ENCODE data around the gene PRR29. TPM values are rescaled to one million over a fixed set of nuclear protein-coding genes. Genes with fewer than 3 reads are reported as not detected.

PRR29 gene
- total RNA-seq, 1 experiment from 2014 or later: not detected

DNA sequence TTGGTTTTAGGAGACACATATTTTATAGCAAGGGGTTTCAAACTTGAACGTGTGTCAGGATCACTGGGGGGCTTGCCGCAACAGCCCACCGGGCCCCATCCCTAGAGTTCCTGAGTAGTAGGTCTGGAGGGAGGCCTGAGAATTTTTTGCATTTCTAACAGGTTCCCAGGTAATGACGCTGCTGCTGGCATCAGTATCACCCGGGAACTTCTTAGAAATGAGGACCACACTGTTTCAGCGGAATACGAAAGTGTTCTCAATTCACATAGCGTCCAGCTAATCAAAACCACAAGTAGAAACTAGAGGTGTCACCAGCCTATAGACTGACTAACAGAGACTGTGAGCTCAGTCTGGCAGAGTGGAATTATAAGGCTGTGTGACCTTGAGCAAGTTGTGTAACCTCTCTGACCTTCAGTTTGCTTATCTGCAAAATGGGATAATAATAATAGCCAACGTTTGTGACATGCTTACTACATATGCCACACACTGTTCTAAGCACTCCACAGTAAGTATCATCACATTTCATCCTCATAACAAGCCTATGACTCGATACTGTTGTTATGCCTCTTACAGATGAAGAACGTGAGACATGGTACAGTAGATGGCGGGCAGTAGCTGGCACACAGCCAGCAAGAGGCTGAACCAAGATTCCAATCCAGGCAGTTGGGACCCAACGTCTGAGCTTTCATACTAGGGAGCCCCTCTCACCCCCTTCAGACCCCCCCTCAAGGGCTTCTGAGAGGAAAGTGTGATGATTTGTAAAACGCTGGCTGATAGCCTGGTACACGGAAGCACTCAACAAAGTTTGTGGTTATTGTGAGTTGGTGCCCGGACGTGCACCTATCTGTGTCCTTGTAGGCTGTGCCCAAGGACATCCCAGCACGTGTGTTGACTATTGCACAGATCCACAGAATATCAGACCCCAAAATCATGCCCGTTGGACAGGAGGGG is 26.9 kb downstream of the PRR29 start:
- intact Hi-C loops (cut with micrococcal nuclease; ENCODE audit: unreplicated experiment): loop anchor here (5.0 kb wide), 1 partner anchor 108 kb away; the partner anchor contains the start of gene GH1
- no peak for TF ChIP-seq EZH2 (IDR thresholded peaks at IDR 0.05; ENCODE audit: borderline replicate concordance, low read depth, low read length, poor library complexity, severe bottlenecking)
- TF ChIP-seq, protein P1, sequence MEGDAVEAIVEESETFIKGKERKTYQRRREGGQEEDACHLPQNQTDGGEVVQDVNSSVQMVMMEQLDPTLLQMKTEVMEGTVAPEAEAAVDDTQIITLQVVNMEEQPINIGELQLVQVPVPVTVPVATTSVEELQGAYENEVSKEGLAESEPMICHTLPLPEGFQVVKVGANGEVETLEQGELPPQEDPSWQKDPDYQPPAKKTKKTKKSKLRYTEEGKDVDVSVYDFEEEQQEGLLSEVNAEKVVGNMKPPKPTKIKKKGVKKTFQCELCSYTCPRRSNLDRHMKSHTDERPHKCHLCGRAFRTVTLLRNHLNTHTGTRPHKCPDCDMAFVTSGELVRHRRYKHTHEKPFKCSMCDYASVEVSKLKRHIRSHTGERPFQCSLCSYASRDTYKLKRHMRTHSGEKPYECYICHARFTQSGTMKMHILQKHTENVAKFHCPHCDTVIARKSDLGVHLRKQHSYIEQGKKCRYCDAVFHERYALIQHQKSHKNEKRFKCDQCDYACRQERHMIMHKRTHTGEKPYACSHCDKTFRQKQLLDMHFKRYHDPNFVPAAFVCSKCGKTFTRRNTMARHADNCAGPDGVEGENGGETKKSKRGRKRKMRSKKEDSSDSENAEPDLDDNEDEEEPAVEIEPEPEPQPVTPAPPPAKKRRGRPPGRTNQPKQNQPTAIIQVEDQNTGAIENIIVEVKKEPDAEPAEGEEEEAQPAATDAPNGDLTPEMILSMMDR (conservative IDR thresholded peaks at IDR 0.05; ENCODE audit: low read depth, low read length): no peak
- ChIA-PET CTCF (interaction anchor here (0.8 to 1.7 kb wide), 5 partner anchors 8 to 113 kb away, joined by 3 to 13 read pairs (median 5); no protein-coding TSS in a partner anchor), POLR2A (ENCODE audit: low non-redundant PET) (no interaction called here)
- no peaks in the 10 kb centered on the region for H3K9me3 ChIP-seq (ENCODE audit: low read depth, low read length, poor library complexity, severe bottlenecking)
- no peaks in the 10 kb centered on the region for H3K36me3 ChIP-seq (ENCODE audit: insufficient read depth, low read length, poor library complexity, severe bottlenecking)
- no TSS peak for BruUV-seq (replicated peaks)
- no peak overlapping the region for H3K27ac ChIP-seq (ENCODE audit: low read depth, low read length, poor library complexity, severe bottlenecking)
- H3K4me3 ChIP-seq (ENCODE audit: low read depth, low read length, poor library complexity, severe bottlenecking): no peak overlapping the region
- DNase-seq (ENCODE audit: low spot score): no peak
- no peaks in the 10 kb centered on the region for H3K27me3 ChIP-seq (replicated peaks; ENCODE audit: insufficient read depth, low read depth, low read length, poor library complexity)
- no peaks in the 10 kb centered on the region for H3K4me1 ChIP-seq (ENCODE audit: insufficient read depth, low read length, poor library complexity, severe bottlenecking)

DNA sequence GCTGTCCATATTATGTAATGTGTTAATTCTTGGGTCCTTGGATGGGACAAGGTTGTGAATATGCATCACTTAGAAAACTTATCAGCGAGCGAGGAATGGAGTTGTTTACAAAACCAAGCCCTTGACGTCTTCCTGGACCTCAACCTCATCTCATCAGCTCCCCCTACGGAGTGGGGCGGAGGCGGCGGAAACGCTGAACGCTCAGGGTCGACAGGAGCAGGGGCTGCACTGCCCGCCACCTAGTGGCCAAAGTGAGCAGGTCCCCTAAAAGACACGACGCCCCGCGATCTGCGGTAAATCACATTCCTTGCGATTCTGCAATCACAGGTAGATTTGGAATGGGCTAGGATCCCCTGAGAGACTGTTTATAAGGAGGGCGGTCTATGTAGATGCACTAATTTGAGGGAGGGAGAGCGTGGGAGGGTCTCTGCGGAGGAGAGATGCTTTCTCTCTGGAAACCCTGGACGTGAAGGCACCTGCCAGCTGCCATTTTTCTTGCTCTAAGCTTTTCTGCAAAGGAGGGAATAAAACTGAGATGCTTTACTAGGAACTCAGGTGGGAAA is 27.7 kb downstream of the PRR29 start:
- peak; percentile 87 for DNase-seq (ENCODE audit: low spot score)
- peak overlapping the region; percentile 13 for H3K4me3 ChIP-seq (ENCODE audit: low read depth, low read length, poor library complexity, severe bottlenecking)
- CTCF ChIA-PET: interaction anchor here (0.8 to 1.7 kb wide), 5 partner anchors 9 to 114 kb away, joined by 3 to 13 read pairs (median 5); no protein-coding TSS in a partner anchor

More for the DNA sequence above, 27.7 kb downstream of the PRR29 start:
- H3K36me3 ChIP-seq (ENCODE audit: insufficient read depth, low read length, poor library complexity, severe bottlenecking): no peaks in the 10 kb centered on the region
- H3K9me3 ChIP-seq (ENCODE audit: low read depth, low read length, poor library complexity, severe bottlenecking): no peaks in the 10 kb centered on the region
- no peaks in the 10 kb centered on the region for H3K27me3 ChIP-seq (replicated peaks; ENCODE audit: insufficient read depth, low read depth, low read length, poor library complexity)
- no peak for TF ChIP-seq EZH2 (IDR thresholded peaks at IDR 0.05; ENCODE audit: borderline replicate concordance, low read depth, low read length, poor library complexity, severe bottlenecking)
- TF ChIP-seq, protein P1 (conservative IDR thresholded peaks at IDR 0.05; ENCODE audit: low read depth, low read length): peak; percentile 99
- POLR2A ChIA-PET (ENCODE audit: low non-redundant PET): interaction anchor here (1.0 kb wide), 1 partner anchor 49 kb away, joined by 3 read pairs; no protein-coding TSS in a partner anchor
- intact Hi-C loops (cut with micrococcal nuclease; ENCODE audit: unreplicated experiment): loop anchor here (5.0 kb wide), 1 partner anchor 109 kb away; the partner anchor contains the start of gene GH1
- no TSS peak for BruUV-seq (replicated peaks)
- H3K4me1 ChIP-seq (ENCODE audit: insufficient read depth, low read length, poor library complexity, severe bottlenecking): no peaks in the 10 kb centered on the region
- H3K27ac ChIP-seq (ENCODE audit: low read depth, low read length, poor library complexity, severe bottlenecking): no peak overlapping the region
